Ovary (tissue), 9 donors: Measurements from ENCODE around the gene ABI3BP. TPM values are rescaled to one million over a fixed set of nuclear protein-coding genes. Genes with fewer than 3 reads are reported as not detected.

Experiments used
- DNase-seq, 5 donors: peaks; one replicate each; pipeline ENCODE4 v3.0.0-alpha.2; 2019 to 2020
- H3K27ac ChIP-seq, 2 donors: fragments of 200-600 bp; one replicate each; pipeline versions ENCODE4 v1.5.1 to v1.8.0; 2019 to 2022
- H3K27me3 ChIP-seq: fragments of 200-600 bp; one replicate; pipeline ENCODE4 v1.8.0; 2022
- H3K36me3 ChIP-seq: fragments of 200-600 bp; sonication (generic); one replicate; pipeline ENCODE4 v1.5.1; 2019
- H3K4me1 ChIP-seq: one replicate; pipeline ENCODE4 v1.8.1; 2013; ENCODE audit warnings: mild to moderate bottlenecking, moderate library complexity; ENCODE audit not compliant: insufficient read depth
- H3K4me3 ChIP-seq: fragments of 200-600 bp; sonication (generic); one replicate; pipeline ENCODE4 v1.5.1; 2017
- H3K9me3 ChIP-seq, 2 donors: fragments of 200-600 bp in 1 of 2; sonication (generic) in 1 of 2; one replicate each; pipeline versions ENCODE4 v1.5.1 to v1.8.1; 2013 to 2019; ENCODE audit warnings: mild to moderate bottlenecking in 1 of 2, moderate library complexity in 1 of 2
- CTCF ChIP-seq, 3 donors: fragments of 450-650 bp in 2 of 3; fragments of 200-600 bp in 1 of 3; IDR thresholded peaks; one replicate each; pipeline versions ENCODE4 v1.5.1 to v1.8.0; 2016 to 2022; ENCODE audit warnings: antibody characterized with exemption in 3 of 3, mild to moderate bottlenecking in 1 of 3
- EP300 ChIP-seq: sonication (generic); formaldehyde crosslinking; IDR thresholded peaks from one replicate; pipeline ENCODE4 v1.6.1; 2017; ENCODE audit warnings: antibody characterized with exemption
- POLR2A ChIP-seq: fragments of 450-650 bp; IDR thresholded peaks from one replicate; pipeline ENCODE4 v1.6.1; 2017; ENCODE audit warnings: antibody characterized with exemption, mild to moderate bottlenecking, moderate library complexity
- WGBS, 3 donors: extraction: QIAGEN DNeasy Blood & Tissue Kit in 1 of 3; methylation state at CpG; one replicate each; pipeline versions ENCODE4 v1.1.5 to v1.1.7; 2013 to 2017; 5-methylcytosine and 5-hydroxymethylcytosine counted together
- intact Hi-C, 4 donors: fragments of 100-400 bp; cut with DNase I; formaldehyde crosslinking; loops; one replicate each; pipeline versions ENCODE4 v1.11.0 to v1.15.1; 2022 to 2023
- polyA plus RNA-seq, 2 donors: library from polyadenylated mRNA; stranded (reverse); fragments of 200-250 nt in 1 of 2; fragments of 350-450 nt in 1 of 2; fragmentation: Illumina TruSeq in 1 of 2; extraction: RNeasy Lipid Tissue Mini Kit (QIAGEN cat#74804) in 1 of 2; gene quantifications; one replicate each; pipeline ENCODE4 v1.2.3, GENCODE V29; 2013 to 2014
- total RNA-seq, 7 donors: library from RNA; depleted of rRNA in 2 of 7; stranded (reverse); fragments of >200 nt in 2 of 7; fragmentation: NEBNext Ultra II Directional in 3 of 7; extraction: Animal tissue kit (Norgen Biotek cat#: 25700) in 3 of 7; gene quantifications; one replicate each; pipeline versions ENCODE4 v1.1.0 to v1.2.4, GENCODE V29; 2016 to 2023
- donor health status: DM: no; HTN: no; CAD: no; lungs with moderate emphysema.
- donor health status: DM: no; HTN: no; CAD: no.
- donor health status: Bipolar disorder and iron deficiency.
- donor health status: DM: yes; HTN: yes; CAD: no.
- donor health status: DM: no; HTN: no; CAD: no.
- donor health status: DM: yes; HTN: yes; CAD: no.

The ABI3BP gene
- total and polyA plus RNA-seq, 9 donors = 31.1 to 229 (median 84.1) TPM

GRCh38 chr3:100910986-100911385 is 82.2 kb downstream of the ABI3BP start:
- no peak for DNase-seq
- Histone ChIP-seq H3K9me3 (no peaks in the 10 kb centered on the region), H3K27me3 (no peaks in the 10 kb centered on the region), H3K27ac (no peak overlapping the region), H3K4me1 (no peaks in the 10 kb centered on the region), H3K4me3 (no peak overlapping the region), H3K36me3 (no peaks in the 10 kb centered on the region)
- intact Hi-C loops = no loop called here
- WGBS, 3 donors = 12 to 23% (median 13%) methylated on average over 2 of the region's 2 CpGs
- TF ChIP-seq POLR2A = no peak
- TF ChIP-seq EP300 = no peak
- no peak for TF ChIP-seq CTCF (IDR thresholded peaks at IDR 0.05)

- no peak for DNase-seq
- H3K36me3 ChIP-seq = no peaks in the 10 kb centered on the region
- WGBS, 3 donors = 84 to 94% (median 92%) methylated on average over 5 of the region's 5 CpGs
- intact Hi-C loops = no loop called here
- H3K27me3 ChIP-seq = no peaks in the 10 kb centered on the region
- no peak for TF ChIP-seq CTCF (IDR thresholded peaks at IDR 0.05)
- no peak for TF ChIP-seq EP300
- no peak for TF ChIP-seq POLR2A
- H3K9me3 ChIP-seq = no peaks in the 10 kb centered on the region
- no peak overlapping the region for H3K4me3 ChIP-seq
- no peaks in the 10 kb centered on the region for H3K4me1 ChIP-seq
- no peak overlapping the region for H3K27ac ChIP-seq
Observed at GRCh38 chr3:100902572-100902971, 90.6 kb downstream of the ABI3BP start.

- Histone ChIP-seq H3K36me3 (no peaks in the 10 kb centered on the region), H3K4me3 (no peak overlapping the region), H3K27ac (no peak overlapping the region), H3K4me1 (no peaks in the 10 kb centered on the region), H3K27me3 (no peaks in the 10 kb centered on the region), H3K9me3 (no peaks in the 10 kb centered on the region)
- TF ChIP-seq CTCF (IDR thresholded peaks at IDR 0.05) (no peak), POLR2A (no peak), EP300 (no peak)
- WGBS, 3 donors = 80 to 94% (median 88%) methylated on average over 2 of the region's 2 CpGs
- DNase-seq = no peak
- intact Hi-C loops = no loop called here
Observed at GRCh38 chr3:100900671-100901335, 92.4 kb downstream of the ABI3BP start.

GRCh38 chr3:100899440-100900091 is 93.7 kb downstream of the ABI3BP start:
- DNase-seq = no peak

More at GRCh38 chr3:100899440-100900091, 93.7 kb downstream of the ABI3BP start:
- TF ChIP-seq EP300 = no peak
- no peak for TF ChIP-seq POLR2A
- TF ChIP-seq CTCF (IDR thresholded peaks at IDR 0.05) = no peak
- no peaks in the 10 kb centered on the region for H3K36me3 ChIP-seq
- intact Hi-C loops = no loop called here
- no peaks in the 10 kb centered on the region for H3K4me1 ChIP-seq
- H3K4me3 ChIP-seq = no peak overlapping the region
- WGBS, 3 donors = 28 to 36% (median 34%) methylated on average over 2 of the region's 2 CpGs
- no peaks in the 10 kb centered on the region for H3K9me3 ChIP-seq
- no peaks in the 10 kb centered on the region for H3K27me3 ChIP-seq
- H3K27ac ChIP-seq = no peak overlapping the region
